HG03354 (cell line): ENCODE data around the gene ARNT2.
"Not testable (repeated sequence)": the region's sequence is repeated elsewhere in the genome, so short reads cannot be mapped to it uniquely, and the experiment has no call there.

Experiments
- ATAC-seq: cut with Tn5 transposase; IDR thresholded peaks from one replicate; pipeline ENCODE4 v1.9.1; 2021; ENCODE audit warnings: mild to moderate bottlenecking; ENCODE audit not compliant: unreplicated experiment, poor library complexity, severe bottlenecking

Gene ARNT2

DNA sequence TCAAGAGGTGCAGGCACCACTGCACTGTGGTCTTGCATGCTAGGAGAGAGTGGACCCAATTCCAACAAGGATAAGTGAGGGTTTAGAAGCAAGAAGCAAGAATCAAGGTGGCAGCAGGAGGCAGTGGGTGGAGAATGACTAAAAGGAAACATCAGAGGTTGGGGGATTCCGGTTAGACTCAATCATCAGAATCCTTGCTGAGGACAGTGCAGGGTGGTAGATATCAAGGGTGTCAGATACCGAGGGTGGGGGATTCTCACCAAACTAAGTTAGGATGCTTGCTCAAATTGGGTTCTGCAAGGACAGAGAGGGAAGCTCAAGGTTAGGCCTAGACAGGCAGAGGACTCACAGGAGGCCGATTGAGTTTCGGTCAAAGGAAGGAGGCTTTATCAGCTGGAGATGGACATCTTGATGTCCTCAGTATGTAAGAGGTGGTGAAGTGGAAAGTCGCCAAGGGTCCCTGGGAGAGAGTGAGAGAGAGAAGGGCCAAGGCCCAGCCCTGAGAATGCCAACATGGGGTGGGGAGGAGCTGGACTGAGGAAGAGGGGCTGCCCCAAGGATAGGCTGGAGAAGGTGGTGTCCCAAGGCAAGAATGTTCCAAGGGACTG lies 102.2 kb downstream of the ARNT2 start:
- no peak for ATAC-seq

DNA sequence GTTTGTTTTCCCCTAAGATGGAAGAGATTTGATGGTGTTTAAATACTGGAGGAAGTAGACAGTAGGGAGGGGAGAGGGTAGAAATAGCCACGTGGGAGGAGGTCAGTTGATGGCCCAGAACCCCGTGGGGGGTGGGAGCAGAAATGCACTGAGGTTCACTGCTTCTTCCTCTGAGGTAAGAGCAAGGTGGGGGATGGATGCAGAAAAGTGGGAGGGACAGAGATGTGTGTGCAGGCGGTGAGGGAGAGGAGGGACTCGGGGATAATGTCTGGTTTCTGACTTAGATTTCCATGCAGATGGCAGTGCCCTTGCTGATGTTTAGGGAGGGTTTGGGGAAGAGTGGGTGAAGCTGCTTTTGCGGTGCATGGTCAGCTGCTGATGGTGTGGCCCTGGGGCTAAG lies 102.9 kb downstream of the ARNT2 start:
- no peak for ATAC-seq

DNA sequence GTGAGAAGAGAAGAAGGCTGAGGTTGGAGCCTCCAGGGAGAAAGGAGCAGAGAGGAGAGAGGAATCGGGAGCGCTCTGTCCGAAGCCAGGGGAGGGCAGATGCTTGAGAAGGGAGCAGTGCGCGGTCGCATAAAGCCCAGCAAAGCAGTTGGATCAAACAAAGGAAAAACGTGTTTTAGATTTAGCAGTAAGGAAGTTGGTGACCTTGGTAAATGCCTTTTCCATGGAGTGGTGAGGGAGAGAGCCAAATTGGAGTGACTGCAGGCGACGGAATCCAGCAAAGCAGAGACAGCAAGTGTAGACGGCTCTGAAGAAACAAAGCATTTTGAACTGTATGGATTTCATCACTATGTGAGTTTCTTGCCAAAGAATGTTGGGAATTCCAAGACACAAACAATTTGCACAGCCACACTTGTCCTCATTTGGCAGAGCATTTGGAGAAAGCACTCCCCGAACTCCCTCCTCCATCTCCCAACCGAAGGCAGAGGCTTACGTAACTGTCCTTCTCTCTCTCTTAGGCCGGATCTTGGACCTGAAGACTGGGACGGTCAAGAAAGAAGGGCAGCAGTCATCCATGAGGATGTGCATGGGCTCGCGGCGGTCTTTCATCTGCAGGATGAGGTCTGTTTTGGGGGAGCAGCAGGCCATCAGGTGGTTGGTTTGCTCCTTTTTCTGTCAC lies 103.6 kb downstream of the ARNT2 start:
- no peak for ATAC-seq

DNA sequence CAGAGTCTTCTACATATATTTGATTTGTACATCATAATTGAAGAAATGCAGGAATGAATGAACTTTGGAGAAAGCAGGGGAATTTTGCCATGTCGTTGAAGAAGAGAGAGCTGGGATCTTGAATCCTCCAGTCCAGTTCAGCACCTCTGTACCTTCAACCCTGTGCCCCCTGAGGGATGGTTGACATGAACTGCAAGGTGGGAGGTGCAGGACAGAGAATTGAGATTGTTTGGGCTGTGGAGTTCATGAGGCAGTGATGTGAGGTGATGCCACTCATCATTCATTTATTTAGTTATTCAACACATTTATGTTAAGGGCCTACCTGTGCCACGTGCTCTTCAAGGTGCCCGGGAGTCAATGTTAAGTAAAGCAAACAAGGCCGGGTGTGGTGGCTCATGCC lies 104.6 kb downstream of the ARNT2 start:
- no peak for ATAC-seq

DNA sequence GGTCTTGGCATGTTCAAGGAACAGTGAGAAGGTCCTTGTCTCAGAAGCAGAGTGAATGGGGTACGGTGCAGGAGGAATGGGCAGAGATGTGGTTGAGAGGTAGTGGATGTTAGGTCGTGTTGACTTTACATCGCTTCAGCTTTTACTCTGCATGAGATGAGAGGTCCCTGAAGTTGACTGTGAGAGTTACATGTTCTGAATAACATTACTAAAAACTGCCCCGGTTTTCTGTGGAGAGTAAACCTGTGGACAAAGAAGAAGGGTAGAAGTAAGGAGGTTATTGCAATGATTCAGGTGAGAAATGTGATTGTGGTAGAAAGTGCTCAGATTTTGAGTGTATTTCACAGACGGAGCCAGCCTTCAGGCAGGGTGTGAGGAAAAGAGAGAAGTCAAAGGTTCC lies 105.6 kb downstream of the ARNT2 start:
- no peak for ATAC-seq

DNA sequence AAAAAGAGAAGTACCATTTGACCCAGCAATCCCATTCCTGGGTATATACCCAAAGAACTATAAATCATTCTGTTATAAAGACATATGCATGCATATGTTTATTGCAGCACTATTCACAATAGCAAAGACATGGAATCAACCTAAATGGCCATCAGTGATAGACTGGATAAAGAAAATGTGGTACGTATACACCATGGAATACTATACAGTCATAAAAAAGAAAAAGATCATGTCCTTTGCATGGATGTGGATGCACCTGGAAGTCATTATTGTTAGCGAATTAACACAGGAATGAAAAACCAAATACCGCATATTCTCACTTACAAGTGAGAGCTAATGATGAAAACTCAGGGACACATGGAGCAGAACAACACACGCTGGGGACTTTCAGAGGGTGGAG lies 106.8 kb downstream of the ARNT2 start:
- ATAC-seq = not testable (repeated sequence)

DNA sequence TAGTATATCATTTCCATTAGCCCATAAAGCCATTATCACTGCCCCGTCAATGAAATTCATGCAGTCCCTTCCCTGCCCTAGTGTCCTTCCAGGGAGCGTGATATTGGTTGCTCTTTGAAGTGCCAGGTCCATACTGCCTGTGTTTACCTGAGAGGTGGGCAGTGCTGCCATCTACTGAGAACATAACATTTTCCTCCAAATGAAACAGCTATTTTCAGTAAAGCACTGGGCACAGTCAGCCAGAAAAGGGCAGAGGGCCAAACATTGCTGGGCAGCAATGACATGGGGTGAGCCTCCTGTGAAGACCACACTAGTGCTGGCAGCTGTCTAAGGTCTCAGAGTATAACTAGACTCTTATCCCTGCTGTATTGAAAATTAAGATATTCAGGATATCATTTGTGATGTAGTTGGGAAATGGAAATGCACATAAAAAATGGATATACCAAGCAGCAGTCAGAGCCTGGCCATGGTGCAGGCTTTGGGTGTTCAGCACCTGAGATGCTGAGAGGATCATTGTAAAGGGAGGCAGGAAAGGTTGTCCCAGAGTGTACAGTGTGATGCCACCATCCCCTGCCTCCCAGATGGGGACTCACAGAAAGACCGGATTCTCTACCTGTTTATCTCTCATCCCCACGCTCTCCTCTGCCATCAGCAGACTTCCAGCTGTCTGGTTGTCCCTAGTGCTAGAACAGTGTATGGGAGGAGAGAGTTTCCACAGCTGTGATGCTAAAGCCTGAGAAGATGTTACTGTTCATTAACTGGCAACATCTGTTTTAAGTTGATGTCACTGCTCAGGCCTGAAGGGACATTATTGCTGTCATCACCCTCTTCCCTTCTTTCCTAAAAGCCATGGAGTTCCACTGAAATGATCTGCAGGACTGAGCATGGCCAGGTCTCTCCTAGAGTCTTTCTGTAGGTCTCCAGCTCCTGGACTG lies 108.8 kb downstream of the ARNT2 start:
- ATAC-seq = no peak

DNA sequence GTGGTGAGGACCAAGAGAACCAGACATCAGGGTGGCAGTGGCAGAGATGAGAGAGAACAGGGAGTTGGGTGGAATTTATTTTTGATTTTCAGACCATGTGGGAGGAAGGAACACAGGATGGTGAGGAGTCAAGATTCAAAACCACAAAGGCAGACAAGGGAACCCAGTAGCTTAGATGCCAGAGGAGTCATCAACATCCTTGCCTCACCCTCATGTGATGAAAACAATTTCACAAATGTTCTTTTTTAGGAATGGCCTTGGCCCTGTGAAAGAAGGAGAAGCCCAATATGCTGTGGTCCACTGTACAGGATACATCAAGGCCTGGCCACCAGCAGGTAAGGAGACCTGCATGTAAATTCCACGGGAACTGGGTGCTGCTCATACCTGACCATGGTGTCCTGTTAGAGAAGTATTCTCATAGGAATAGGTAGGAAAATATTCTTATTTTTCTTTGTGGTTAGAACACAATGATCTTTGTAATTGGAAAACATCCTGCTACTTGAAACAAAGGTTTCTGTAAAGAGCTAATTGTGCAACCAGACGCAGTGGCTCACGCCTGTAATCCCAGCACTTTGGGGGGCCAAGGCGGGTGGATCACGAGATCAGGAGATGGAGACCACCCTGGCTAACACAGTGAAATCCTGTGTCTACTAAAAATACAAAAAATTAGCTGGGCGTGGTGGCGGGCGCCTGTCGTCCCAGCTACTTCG lies 110.0 kb downstream of the ARNT2 start:
- ATAC-seq = no peak

DNA sequence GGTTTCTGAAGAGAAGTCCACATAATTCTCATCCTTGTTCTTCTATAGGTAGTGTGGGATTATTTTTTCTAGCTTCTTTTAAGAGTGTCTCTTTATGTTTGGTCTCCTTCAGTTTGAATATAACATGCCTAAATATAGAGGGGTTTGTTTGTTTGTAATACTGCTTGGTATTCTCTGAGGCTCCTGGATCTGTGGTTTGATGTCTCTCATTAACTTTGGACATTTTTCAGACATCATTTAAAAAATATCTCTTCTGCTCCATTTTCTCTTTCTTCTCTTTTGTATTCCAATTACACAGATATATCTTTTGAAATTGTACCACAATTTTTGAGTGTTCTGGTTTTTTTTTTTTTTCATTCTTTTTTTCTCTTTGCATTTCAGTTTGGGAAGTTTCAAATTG lies 113.1 kb downstream of the ARNT2 start:
- no peak for ATAC-seq

DNA sequence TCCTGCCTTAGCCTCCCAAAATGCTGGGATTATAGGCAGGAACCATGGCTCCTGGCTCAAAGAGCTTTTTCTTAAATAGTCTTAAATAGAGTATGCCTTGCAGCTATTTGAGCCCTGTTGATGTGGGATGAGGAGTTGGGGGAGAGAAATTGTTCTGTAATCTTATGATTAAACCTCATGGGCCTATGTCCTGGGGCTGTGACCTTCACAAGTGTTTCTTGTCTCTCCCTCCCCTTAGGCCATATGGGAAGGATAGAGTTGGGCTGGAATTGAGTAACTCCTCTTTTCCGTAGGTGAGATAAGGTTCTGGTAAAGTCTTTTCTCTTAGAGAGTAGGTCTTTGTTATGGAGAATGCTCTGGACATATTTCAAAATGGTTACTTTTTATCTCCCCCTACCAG lies 114.3 kb downstream of the ARNT2 start:
- no peak for ATAC-seq

DNA sequence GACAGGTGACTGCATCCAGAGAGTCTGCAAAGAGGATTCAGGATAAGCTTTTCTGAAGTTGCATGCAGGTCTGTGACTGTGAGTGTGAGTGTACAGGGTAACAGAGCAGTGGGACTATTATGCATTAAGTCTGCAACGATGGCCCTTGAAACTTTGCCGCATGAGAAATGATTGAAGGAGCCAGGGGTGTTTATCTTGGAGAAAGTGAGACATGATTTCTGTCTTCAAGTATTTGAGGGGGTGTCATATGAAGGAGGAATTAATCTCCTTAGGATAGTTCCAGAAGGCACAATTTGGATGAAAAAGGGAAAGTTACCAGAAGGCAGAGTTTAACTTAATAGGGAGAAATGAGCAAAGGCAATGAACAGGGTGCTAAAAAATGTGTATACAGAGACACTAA lies 119.6 kb downstream of the ARNT2 start:
- ATAC-seq = no peak

DNA sequence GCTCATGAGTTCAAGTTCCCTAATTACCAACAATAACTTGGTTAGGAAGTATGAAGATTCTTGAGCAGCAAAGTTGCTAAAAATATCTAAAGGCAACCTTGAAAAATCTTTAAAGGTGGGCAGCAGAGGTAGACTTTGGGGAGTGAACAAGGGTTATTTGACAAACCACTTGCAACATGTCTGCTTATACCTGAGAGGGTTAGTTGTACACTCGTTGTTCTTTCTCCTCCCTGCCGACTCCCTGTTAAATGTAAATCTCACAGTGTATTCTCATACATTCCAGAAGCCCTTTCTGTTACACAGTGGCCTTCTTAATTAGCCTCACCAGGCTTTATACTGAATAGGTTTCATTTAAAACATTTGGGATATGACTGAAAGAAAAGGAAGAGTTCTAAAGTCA lies 121.7 kb downstream of the ARNT2 start:
- no peak for ATAC-seq

DNA sequence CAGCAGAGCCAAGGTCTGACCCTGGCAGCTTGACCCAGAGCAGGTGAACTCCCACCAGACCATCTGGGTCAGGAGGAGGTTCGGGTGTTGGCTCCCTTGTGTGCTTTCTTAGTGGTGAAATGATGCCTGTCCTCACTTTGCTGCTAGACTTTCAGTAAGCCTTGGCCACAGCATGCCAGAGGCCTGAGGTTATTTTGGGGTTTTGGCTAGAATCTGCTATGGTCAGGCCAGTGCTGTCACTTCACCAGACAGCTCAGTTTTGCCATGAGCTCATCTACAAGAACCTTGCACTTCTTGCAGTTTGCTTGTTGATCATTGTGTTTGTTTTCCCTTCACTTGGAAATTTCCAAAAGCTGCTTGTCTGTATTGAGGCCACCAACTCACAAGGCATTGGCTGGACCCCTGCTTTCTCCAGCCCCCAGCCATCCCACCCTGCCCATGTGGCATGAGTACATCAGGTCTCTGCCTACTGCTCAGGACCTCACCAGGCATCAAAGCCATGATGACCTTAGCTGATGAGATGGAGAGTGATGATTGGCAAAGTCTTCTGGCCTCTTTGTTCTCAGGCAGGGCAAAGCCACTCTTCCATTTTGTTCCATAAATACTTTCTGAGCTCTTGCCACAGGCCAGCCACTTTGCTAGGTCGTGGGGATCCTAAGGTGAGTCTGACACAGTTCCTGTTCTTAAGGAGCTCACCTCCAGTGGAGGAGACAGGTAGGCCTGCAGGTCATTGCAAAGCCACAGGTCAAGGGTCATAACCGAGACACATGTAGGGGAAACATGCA lies 122.6 kb downstream of the ARNT2 start:
- no peak for ATAC-seq

DNA sequence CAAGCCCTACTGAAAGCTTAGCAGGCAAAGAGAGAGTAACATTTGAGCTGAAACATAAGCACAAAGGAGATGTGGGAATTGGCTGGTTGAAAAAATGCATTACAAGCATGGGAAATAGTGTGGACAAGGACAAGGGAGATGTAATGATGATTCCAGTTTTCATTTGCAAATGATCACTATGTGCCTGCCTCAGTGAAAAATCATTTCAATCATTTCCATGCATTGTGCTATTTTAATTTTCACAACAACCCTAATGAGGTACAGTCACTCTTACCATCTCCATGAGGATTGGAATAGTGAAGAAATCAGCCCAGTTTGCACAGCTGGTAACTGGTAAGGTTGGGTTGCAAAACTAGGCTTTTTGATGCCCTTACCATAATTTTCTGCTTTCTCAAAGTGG lies 123.2 kb downstream of the ARNT2 start:
- ATAC-seq = no peak

DNA sequence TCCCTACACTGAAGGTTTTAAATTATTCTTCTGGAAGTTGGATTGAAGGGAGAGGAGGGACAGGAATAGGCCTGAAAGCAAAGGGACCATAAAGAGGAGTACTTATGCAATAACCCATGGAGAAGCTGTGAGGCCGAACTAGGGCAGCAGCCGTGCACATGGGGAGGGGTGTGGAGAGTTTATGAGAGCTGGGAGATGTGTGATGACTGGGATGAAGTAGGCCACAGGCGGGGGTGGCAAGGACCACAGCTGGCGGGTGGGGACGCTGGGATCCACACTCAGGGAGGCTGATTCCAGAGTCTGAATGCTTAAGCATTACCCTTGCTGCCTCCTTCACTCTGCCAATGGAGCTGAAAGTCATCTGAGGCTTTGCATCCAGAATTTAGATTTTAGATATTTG lies 123.8 kb downstream of the ARNT2 start:
- no peak for ATAC-seq

DNA sequence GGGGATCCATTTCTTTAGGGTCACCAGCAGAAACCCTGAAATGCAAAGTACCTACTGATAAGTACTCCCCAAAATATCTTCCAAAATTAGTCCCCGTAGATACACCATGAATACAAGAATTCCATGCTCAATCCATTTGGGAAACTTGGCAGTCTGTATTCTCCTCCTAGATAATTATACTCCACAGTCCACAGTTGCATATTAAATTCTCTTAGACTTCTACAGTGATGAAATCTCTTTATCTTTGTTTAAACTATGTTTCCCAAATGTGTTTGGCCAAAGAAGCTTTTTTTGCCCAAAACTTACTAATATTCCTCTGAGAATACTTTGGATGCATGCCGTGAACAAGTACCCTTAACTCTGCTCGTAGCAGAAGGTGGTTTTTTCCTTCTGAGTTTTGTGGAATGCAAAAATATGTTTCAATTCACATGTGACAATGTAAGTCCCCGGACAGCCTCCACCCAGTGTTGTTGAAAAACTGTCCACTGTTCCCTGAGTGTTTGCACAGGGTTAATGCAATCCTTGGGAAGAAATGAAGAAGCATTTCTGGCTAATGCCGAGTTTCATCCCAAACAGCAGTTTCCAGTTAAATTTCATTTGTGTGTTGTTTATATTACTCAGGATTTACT lies 126.7 kb downstream of the ARNT2 start:
- no peak for ATAC-seq

DNA sequence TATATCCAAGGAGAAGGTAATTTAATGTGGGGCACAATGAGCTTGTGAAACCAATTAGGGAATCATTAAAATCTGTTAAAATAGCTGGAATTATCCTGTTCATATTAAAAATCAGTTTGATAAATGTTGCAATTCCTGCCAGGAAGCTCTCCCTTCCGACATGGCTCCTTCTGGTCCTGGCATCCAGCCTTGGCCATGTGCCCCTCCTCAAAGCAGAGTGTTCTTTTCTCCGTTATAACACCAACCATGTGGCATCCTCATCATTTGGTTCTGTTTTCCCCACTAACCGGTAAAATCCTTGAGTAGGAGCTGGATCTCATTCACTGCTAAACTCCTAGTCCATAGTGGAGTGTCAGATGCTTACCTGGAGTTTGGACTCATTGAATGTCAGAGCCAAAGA lies 127.2 kb downstream of the ARNT2 start:
- ATAC-seq = no peak

DNA sequence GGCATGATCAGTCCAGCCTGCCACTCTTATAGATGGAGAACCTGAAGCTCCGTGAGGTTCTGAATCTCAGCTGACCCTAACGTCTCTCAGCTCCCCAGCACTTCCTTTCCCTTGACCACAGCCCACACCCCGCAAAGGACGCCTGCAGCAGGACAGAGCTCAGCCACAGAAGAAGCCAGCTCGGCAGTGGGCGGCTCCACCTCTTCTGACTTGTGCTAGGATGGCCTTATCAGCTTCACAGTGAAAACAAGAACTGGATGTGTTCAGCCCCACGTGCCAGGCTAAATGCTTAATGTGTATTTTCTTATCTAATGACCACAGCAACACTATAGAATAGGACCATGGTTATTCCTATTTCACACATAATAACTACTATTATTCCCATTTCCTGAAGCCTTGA lies 127.6 kb downstream of the ARNT2 start:
- no peak for ATAC-seq

DNA sequence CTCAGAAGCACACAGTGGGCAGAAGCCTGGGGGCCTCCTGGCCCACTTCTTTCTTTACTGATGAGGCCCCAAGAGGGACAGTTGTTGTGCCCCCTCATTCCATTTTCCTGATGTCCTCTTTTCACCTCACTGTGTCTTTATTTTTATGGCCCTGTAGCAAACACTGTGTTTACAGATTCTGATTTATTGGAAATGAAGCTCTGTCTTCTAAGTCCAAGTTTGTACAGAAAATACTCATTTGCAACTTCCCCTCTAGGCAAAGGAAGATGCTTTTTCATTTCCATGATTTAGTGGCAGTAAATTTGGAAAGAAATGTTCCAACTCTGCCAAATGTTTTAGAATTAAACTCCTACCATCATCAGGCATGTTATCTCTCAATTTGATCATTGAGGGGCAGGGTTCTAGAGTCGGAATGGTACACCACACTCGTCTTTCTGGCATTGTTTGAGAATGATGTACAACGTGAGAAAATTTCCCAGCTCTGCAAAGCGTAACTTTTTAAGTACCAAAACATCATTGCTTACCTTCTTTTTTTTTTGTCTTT lies 129.7 kb downstream of the ARNT2 start:
- no peak for ATAC-seq
